HG03342 (cell line): ENCODE results near the gene MIPOL1.
"Not testable (repeated sequence)": the region's sequence is repeated elsewhere in the genome, so short reads cannot be mapped to it uniquely, and the experiment has no call there.

ENCODE experiments used
- ATAC-seq: cut with Tn5 transposase; IDR thresholded peaks from one replicate; pipeline ENCODE4 v1.9.1; 2021; ENCODE audit warnings: mild to moderate bottlenecking, moderate library complexity; ENCODE audit not compliant: unreplicated experiment

The MIPOL1 gene

GRCh38 chr14:37187294-37187693 is 10.4 kb upstream of the MIPOL1 start:
- ATAC-seq, result no peak

GRCh38 chr14:37187840-37188577 is 9.7 kb upstream of the MIPOL1 start:
- ATAC-seq, result not testable (repeated sequence)

DNA sequence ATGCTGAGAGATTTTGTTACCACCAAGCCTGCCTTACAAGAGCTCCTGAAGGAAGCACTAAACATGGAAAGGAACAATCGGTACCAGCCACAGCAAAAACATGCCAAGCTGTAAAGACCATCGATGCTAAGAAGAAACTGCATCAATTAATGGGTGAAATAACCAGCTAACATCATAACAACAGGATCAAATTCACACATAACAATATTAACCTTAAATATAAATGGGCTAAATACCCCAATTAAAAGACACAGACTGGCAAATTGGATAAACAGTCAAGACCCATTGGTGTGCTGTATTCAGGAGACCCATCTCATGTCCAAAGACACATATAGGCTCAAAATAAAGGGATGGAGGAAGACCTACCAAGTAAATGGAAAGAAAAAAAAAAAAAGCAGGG is 8.0 kb upstream of the MIPOL1 start:
- not testable (repeated sequence) for ATAC-seq

DNA sequence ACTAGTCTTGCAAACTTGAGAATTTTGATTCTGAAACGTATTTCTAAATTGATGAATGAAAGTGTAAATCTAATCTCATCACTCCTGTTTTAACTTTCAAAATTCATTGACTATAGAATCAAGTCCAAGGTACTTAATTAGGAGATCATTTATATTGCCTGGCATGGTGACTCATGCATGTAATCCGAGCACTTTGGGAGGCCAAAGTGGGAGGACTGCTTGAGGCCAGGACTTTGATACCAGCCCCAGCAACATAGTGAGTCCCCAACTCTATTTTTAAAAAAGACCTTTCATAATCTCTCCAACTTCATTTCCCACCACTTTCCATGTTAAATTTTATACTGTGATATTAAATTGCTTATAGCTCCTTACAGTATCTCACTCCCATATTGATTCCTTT is 3.0 kb upstream of the MIPOL1 start:
- ATAC-seq, result no peak

- ATAC-seq, result no peak
Measured at GRCh38 chr14:37195327-37195726, 2.4 kb upstream of the MIPOL1 start.

- no peak for ATAC-seq
Measured at GRCh38 chr14:37196604-37197420, 925 bp upstream of the MIPOL1 start.

- ATAC-seq, result no peak
Measured at GRCh38 chr14:37198273-37198598, 499 bp downstream of the MIPOL1 start.

DNA sequence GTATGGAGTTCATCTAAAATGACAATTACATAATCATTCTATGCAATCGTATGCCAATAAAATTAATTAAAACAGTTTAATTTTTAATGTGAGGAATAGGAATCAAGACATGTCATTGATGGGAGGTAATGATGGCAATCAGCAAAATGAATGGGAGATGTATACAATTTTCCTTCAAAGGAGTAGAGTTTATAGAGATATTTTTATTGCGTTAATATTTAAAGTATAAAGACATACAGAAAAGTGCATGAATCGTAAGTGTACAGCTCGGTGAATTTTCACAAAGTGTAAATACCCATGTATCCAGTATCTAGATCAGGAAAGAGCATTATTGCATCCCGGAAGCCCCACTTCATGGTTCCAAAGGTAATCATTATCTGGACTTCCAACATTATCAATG is 1.2 kb downstream of the MIPOL1 start:
- ATAC-seq, result no peak

DNA sequence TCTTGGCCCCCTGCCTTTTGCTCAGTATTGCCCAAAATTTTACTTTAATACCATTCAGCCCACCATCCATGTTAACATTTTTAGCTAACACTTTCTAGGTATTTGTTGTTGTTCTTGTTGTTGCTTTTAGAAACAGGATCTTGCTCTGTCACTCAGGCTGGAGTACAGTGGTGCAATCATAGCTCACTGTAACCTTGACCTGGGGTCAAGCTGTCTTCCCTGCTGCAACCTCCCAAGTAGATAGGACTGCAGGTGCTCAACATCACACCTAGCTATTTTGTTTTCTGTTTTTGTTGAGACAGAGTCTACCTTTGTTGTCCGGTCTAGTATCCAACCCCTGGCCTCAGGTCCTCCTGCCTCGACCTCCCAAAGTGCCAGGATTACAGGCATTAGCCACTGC is 4.0 kb downstream of the MIPOL1 start:
- ATAC-seq, result no peak

- no peak for ATAC-seq
Measured at GRCh38 chr14:37202265-37202664, 4.5 kb downstream of the MIPOL1 start.

DNA sequence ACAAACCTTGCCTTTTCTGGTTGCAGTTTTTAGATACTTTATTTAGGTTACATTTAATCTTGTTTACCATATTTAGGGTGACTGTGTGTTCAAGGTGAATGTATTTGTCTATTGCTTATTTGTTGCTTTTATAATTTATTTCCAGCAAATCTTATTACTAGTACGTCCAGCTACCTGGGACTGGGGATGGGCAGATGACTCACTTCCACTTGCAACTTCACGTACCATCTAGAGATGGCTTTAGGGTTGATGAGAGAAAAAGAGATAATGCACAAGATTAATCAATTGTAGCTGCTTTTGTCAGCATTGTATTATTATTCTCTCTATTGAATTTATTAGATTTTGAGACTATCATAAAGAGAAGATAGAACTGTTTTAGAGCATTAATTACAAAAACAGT is 5.1 kb downstream of the MIPOL1 start:
- ATAC-seq, result no peak

DNA sequence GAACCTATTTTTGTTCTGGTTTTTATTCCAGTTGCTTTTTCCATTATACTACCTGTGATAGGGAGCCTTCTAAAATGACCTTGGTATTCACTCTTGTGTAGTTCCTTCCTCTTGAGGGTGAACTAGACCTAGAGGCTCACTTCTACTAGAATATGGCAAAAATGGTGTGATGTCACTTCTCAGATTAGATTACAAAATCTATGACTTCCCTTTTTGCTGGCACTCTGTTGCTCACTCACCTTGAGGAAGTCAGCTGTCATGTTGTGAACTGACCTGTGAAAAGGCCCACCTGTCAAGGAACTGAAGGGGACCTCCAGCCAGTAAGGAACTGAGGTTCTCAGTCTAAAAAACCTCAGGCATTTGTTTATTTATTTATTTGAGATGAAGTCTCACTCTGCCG is 5.7 kb downstream of the MIPOL1 start:
- no peak for ATAC-seq

GRCh38 chr14:37205623-37206605 is 8.2 kb downstream of the MIPOL1 start:
- ATAC-seq, result not testable (repeated sequence)

- not testable (repeated sequence) for ATAC-seq
Measured at GRCh38 chr14:37209617-37210016, 11.9 kb downstream of the MIPOL1 start.

- ATAC-seq, result no peak
Measured at GRCh38 chr14:37210448-37210847, 12.7 kb downstream of the MIPOL1 start.

- no peak for ATAC-seq
Measured at GRCh38 chr14:37213016-37213415, 15.3 kb downstream of the MIPOL1 start.

DNA sequence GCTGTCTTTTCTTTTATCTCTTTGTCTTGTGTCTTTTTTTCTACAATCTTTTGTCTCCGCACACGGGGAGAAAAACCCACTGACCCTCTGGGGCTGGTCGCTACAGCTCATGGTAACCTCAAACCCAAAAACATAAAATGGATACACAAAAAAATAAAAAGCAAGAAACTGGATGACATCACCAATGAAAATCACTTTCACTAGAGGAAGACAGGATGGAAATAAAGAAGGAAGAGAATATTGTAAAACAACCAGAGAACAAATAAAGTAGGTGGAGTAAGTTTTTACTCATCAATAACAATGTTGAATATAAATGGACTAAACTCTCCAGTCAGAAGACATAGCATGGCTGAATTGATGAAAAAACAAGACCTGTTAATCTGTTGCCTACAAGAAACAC is 17.6 kb downstream of the MIPOL1 start:
- no peak for ATAC-seq

DNA sequence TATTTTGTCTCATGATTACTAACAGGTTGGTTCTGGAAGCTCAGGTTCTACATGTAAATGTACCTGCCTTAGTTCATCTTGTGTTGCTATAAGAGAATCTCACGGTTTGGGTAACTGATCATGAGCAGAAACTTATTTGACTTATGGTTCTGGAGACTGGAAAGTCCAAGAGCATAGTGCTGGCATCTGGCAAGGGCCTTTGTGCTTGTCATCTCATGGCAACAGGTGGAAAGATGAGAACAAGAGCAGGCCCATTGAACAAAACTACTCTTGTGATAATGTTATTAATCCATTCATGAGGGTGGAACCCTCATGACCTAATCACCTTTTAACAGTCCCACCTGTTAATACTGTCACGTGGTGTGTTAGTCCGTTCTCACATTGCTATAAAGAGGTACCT is 23.3 kb downstream of the MIPOL1 start:
- ATAC-seq, result no peak

DNA sequence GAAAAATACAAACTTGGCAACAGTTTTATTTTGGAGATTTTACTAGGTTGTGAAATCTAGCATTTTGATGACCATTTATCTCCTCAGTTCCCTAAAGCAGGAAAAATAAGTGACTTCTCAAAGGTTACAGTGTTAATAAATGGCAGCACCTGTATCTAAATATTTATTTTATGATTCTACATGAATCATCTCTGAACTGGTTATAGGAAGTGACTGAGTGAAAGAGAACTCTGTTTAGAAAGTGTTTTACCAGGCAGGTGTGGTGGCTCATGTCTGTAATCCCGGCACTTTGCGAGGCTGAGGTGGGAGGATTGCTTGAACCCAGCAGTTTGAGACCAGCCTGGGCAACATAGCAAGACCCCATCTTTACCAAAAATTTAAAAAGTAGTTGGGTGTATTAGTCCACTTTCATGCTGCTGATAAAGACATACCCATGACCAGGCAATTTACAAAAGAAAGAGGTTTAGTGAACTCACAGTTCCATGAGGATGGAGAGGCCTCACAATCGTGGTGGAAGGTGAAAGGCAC is 26.3 kb downstream of the MIPOL1 start:
- no peak for ATAC-seq

DNA sequence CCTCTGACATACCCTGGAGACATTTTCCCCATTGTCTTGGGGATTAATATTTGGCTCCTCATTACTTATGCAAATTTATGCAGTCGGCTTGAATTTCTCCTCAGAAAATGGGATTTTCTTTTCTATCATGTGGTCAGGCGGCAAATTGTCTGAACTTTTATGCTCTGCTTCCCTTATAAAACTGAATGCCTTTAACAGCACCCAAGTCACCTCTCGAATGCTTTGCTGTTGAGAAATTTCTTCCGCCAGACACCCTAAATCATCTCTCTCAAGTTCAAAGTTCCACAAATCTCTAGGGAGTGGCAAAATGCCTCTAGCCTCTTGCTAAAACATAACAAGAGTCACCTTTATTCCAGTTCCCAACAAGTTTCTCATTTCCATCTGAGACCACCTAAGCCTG is 27.9 kb downstream of the MIPOL1 start:
- ATAC-seq, result not testable (repeated sequence)
